NCI-H2171 treated with DMSO at 0.1 percent for 48 hours (cell line): ENCODE results near the gene SLC16A8.

Experiments
- DNase-seq: peaks from one replicate; lab custom pipeline; 2025; lab: John Stamatoyannopoulos, UW

SLC16A8 gene

DNA sequence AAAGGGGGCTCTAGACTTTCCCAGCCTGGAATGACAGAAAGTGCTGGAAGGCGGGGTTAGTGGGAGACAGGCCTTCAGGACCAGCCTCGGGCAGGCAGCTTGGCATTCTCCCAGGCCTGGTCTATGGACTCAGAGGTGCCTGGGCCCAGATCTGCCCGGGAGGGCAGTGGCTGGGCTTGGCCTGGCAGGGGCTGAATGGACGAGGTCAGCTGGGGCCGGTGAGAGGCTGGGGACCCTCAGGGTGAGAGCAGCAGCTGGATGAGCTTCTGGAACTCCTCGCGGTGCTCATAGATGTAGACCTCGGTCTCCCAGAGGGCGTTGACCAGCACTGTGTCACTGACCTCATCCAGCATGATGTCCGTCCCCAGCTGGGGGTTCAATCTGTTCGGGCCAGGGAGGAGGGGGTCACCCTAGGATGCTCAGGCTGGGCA, 28.0 kb upstream of the SLC16A8 start:
- no peak for DNase-seq

- no peak for DNase-seq
Measured at GRCh38 chr22:38110863-38111852, 27.2 kb upstream of the SLC16A8 start.

GRCh38 chr22:38110008-38110862, 26.3 kb upstream of the SLC16A8 start, which contains the start of gene BAIAP2L2:
Gene BAIAP2L2, minus strand, starts transcription at chr22:38110684. Its CDS starts 159 bp downstream, at chr22:38110525.
- DNase-seq: peak; percentile 37

- peak; percentile 31 for DNase-seq
Measured at GRCh38 chr22:38109371-38110001, 25.5 kb upstream of the SLC16A8 start.

GRCh38 chr22:38108561-38109319, 24.8 kb upstream of the SLC16A8 start:
- DNase-seq: no peak

GRCh38 chr22:38107692-38108515, 23.9 kb upstream of the SLC16A8 start:
- DNase-seq: no peak

DNA sequence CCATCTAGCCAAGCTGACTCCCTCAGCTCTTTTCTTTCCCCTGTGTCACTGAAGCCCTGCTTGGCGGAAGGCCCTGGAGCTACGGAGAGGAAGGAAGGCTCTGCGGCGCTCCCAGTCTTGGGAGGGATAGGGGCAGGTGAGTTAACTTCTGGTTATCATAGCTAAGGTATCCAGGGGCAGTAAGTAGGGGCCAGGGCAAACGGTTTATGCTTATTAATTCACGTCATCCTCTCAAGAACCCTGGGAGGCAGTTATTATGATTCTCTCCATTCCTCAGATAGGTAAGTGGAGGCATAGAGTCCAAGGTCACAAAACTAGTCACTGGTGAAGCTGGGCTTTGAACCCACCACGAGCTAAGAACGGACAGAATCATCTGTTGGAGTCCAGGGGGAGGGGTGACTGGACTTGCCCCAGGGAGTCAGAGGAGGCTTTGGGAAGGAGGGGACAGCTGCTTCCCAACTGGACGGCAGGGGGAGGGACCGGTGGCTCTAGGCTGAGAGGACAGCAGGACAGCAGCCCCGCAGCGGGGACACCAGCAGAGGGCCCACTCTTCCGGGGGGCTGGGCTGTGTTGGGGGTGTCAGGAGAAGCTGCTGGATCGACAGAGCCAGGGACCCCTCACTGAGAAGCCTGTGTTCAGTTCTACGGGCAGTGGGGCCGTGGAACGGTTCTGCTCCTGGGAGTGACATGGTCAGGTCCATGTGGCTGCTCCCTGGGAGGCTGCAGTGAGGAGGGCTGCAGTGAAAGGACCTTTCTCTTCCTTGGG, 23.0 kb upstream of the SLC16A8 start:
- DNase-seq: no peak

DNA sequence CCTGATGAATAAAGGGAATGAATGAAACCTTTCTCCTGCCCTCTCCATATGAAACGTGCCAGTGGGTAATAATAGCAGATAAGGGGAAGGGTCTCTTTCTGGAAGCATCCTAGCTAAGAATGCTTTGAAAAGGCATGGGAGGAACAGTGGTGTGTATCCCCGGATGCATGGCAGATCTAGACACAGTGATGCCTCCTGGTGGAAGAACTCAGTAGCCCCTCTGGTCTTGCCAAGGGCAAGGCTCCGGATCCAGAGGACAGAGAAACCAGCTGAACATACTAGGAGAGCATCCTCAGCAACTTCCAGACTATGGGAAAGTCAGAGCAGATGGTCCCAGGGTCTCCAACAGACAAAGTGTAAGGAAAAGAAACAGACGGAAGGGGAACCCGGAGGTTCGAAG, 20.1 kb upstream of the SLC16A8 start:
- no peak for DNase-seq

GRCh38 chr22:38103641-38104040, 19.7 kb upstream of the SLC16A8 start:
- DNase-seq: no peak

GRCh38 chr22:38098410-38099249, 14.6 kb upstream of the SLC16A8 start:
- DNase-seq: no peak

DNA sequence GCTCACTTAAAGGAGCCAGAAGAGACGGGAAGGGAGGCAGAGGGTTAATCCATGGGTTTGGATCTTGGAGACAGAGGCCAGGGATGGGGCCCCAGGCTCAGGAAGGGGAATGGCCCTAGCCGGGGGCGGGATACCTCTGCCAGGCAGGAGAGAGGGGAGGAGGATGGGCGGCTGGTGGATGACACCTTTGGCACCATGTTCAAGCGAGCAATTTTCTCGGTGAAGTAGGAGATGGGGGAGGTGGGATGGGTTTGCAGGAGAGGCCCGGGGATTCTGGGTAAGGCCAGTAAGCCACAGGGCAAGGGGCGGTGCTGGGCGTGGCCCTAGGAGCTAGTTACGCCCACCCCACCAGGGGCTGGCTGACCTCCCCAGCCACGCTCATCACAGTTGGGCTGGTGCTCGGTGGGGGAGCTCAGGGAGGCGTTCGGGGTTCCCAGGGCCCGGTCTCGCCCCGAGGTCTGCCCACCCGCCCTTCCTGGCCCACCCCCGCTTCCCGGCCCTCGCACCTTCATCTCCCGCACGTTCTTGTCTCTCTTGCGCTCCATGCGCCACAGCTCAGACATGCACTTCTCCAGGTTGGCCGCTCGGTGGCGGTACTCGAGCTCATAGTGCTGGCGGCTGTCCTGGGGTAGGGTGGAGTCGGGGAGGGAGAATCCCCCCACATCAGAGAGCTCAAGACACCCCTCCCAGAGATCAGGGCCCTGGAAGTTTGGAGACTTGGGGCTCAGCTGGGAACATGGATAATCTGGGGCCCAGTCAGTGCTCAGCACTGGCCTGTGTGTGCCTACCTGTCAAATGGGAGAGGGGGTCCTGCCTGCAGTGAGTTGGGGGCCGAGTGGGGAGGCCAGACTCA, 13.8 kb upstream of the SLC16A8 start:
- DNase-seq: no peak

DNA sequence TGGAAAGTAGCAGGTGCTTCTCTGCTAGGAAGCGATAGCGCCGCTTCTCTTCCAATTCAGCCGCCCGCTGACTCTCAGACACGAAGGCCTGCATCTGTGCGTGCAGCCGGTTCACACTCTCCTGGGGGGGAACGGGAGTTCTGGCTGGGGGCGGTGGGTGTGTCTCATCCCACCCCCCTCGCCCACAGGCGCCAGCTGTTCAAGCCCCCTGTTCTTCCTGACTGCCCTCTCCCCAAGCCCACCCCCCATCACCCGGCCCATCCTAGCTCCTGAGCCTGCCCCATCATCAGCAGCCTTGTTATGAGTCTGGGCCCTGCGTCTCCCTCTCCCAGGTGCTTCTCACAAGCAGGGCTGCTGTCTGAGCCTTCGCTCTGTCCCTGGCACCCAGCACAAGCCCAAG, 13.1 kb upstream of the SLC16A8 start:
- no peak for DNase-seq

DNA sequence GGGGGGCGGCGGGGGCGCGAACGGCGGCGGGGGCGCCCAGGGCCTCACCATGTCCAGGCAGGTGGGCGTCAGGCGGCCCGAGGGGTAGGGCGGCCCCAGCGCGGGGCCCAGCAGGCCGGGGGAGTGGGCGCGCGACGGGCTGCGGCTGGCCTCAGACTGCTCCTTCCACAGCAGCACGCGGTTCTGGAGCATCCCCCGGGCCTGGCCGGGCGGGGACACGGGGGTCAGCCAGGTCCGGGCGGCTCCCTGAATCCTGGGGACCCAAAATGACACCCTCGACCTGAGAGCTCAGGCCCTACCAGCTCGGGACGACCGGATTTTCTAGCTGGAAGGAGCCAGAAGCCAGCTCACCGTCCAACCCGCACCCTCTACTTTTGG, 5.5 kb upstream of the SLC16A8 start:
- DNase-seq: no peak

GRCh38 chr22:38088629-38089473, 4.9 kb upstream of the SLC16A8 start:
- DNase-seq: no peak

DNA sequence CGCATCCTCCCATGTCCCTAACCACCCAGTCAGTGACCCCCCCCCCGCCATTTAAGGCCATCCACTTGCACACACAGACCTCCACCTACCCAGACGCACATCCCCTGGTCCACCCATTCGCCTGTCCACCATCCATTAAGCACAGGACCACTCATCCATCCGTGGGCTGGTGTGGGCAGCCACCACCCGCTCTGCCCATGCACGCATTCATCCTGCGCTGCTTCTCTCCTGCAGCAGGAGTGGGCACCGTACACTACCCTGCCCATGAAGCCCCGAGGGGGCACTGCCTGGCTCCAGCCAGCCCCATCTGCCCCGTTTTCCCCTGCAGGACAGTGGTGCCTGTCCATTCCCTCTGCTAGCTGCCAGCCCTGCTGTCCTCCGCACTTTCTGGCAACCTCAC, 3.9 kb upstream of the SLC16A8 start:
- no peak for DNase-seq

DNA sequence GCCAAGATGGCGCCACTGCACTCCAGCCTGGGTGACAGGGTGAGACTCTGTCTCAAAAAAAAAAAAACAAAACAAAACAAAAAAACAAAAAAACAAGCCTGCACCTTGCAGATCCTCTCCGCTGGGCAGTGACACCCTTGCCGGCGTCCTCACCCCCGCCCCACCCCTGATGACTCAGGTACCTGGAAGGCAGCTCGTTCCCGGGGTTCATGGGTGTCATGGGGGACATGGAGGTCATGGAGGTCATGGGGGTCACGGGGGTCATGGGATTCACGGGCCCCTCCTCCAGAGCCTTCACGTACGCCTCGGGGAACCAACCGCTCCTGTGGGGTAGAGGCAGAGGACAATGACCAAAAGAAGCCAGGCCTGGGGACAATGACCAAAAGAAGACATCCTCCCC, 3.0 kb upstream of the SLC16A8 start:
- DNase-seq: no peak
